ENCODE measurements around the gene WNT1. TPM values are rescaled to one million over a fixed set of nuclear protein-coding genes. Genes with fewer than 3 reads are reported as not detected.
A peak's percentile ranks its signal among the peaks of the same experiment; 100 is the strongest.

WNT1 gene
- total RNA-seq, 4 donors from 2014 or later: not detected

DNA sequence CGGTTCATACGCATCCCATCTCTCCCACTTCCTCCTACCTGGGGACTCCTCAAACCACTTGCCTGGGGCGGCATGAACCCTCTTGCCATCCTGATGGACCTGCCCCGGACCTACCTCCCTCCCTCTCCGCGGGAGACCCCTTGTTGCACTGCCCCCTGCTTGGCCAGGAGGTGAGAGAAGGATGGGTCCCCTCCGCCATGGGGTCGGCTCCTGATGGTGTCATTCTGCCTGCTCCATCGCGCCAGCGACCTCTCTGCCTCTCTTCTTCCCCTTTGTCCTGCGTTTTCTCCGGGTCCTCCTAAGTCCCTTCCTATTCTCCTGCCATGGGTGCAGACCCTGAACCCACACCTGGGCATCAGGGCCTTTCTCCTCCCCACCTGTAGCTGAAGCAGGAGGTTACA, 3.6 kb downstream of the WNT1 start:
- Histone ChIP-seq H3K4me1 (peaks cover 41% of the 10 kb centered on the region), H3K27ac (no peak overlapping the region), H3K9me3 (no peaks in the 10 kb centered on the region), H3K4me3 (peak overlapping the region; percentile 50), H3K27me3 (peaks cover 80% of the 10 kb centered on the region), H3K36me3 (no peaks in the 10 kb centered on the region)
- DNase-seq (ENCODE audit: low spot score in 2 of 2): no peak
- no peak for TF ChIP-seq POLR2A (IDR thresholded peaks at IDR 0.05)
- no peak for TF ChIP-seq EP300 (IDR thresholded peaks at IDR 0.05)
- WGBS: 25% methylated on average over 13 of the region's 13 CpGs

DNA sequence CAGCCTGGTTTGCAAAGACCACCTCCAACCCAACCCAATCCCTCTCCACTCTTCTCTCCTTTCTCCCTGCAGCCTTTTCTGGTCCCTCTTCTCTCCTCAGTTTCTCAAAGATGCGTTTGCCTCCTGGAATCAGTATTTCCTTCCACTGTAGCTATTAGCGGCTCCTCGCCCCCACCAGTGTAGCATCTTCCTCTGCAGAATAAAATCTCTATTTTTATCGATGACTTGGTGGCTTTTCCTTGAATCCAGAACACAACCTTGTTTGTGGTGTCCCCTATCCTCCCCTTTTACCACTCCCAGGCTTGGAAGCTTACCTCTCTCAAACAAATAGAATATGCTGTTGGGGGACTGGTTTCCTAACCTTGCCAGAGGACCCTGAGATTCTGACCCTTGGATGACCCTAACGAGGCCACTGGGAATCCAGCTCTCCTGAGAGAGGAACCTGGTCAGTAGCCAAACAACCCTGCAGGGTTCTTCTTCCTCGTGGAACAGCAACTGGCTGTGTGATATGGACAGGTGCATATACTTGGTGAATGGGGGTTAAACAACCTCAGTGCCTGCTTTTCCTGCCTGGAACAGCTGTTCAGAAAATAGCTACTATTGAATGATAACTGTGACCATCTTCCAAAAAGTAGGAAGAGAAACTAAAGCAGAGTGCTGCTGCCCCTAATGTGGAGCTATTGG, 4.4 kb downstream of the WNT1 start:
- WGBS: 70% methylated on average over 6 of the region's 6 CpGs
- H3K27ac ChIP-seq: no peak overlapping the region
- TF ChIP-seq POLR2AphosphoS5 (IDR thresholded peaks at IDR 0.05): no peak
- TF ChIP-seq EP300 (IDR thresholded peaks at IDR 0.05): no peak
- TF ChIP-seq, protein P1, sequence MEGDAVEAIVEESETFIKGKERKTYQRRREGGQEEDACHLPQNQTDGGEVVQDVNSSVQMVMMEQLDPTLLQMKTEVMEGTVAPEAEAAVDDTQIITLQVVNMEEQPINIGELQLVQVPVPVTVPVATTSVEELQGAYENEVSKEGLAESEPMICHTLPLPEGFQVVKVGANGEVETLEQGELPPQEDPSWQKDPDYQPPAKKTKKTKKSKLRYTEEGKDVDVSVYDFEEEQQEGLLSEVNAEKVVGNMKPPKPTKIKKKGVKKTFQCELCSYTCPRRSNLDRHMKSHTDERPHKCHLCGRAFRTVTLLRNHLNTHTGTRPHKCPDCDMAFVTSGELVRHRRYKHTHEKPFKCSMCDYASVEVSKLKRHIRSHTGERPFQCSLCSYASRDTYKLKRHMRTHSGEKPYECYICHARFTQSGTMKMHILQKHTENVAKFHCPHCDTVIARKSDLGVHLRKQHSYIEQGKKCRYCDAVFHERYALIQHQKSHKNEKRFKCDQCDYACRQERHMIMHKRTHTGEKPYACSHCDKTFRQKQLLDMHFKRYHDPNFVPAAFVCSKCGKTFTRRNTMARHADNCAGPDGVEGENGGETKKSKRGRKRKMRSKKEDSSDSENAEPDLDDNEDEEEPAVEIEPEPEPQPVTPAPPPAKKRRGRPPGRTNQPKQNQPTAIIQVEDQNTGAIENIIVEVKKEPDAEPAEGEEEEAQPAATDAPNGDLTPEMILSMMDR (IDR thresholded peaks at IDR 0.05): no peak
- no peak for TF ChIP-seq POLR2A (IDR thresholded peaks at IDR 0.05)
- peaks cover 77% of the 10 kb centered on the region for H3K27me3 ChIP-seq
- H3K4me1 ChIP-seq: peaks cover 41% of the 10 kb centered on the region
- no peaks in the 10 kb centered on the region for H3K9me3 ChIP-seq
- no peak for DNase-seq (ENCODE audit: low spot score in 2 of 2)
- no peak overlapping the region for H3K4me3 ChIP-seq
- no peaks in the 10 kb centered on the region for H3K36me3 ChIP-seq

DNA sequence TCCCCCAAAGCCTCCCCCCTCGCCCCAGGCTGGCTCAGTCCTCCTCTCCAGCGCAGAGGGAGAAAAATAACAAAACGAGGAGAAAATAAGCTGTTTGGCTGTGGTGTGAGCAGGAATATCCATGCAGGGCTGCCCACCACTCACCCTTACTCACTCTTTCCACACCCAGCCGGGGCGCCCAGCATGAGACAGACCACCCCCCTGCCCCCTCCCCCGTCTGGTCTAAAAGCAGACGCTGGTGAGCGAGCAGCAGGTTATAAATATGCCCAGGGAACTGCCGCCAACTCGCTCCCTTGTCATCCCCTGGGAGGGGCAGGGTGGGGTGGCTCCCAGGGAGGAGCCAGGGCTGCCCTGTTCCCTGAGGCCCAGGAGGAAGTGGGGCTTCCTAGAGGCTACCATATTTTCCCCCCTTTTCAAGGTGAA, 7.4 kb downstream of the WNT1 start:
- H3K27ac ChIP-seq: no peak overlapping the region
- H3K36me3 ChIP-seq: no peaks in the 10 kb centered on the region
- H3K9me3 ChIP-seq: no peaks in the 10 kb centered on the region
- TF ChIP-seq EP300 (IDR thresholded peaks at IDR 0.05) (no peak), POLR2A (IDR thresholded peaks at IDR 0.05) (no peak), POLR2AphosphoS5 (IDR thresholded peaks at IDR 0.05) (no peak)
- TF ChIP-seq, protein P1 (IDR thresholded peaks at IDR 0.05): no peak
- no peak for DNase-seq (ENCODE audit: low spot score in 2 of 2)
- H3K4me3 ChIP-seq: no peak overlapping the region
- peaks cover 18% of the 10 kb centered on the region for H3K4me1 ChIP-seq
- H3K27me3 ChIP-seq: peaks cover 68% of the 10 kb centered on the region
- 21% methylated on average over 7 of the region's 10 CpGs for WGBS

DNA sequence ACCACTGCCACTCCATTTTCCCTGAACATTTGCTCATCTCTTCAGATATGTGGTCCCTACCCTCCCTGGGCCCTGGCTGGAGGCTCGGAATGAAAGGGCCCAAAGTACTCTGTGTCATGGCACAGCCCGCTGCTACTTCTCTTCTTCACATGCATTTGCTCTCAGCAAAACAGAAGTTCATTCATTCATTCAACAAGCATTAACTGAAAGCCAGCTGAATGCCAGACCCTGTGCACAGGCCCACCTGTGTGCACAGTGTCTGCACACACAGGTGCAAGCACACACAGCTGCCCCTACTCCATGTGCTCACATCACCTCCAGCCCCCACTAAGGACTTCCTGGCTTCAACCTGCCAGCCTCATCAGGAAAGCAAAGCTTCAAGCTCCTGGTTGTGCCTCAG, 7.8 kb downstream of the WNT1 start:
- H3K9me3 ChIP-seq: no peaks in the 10 kb centered on the region
- no peak overlapping the region for H3K27ac ChIP-seq
- 77% methylated on average over 2 of the region's 2 CpGs for WGBS
- no peaks in the 10 kb centered on the region for H3K36me3 ChIP-seq
- TF ChIP-seq EP300 (IDR thresholded peaks at IDR 0.05) (no peak), POLR2AphosphoS5 (IDR thresholded peaks at IDR 0.05) (no peak), POLR2A (IDR thresholded peaks at IDR 0.05) (no peak)
- TF ChIP-seq, protein P1 (IDR thresholded peaks at IDR 0.05): no peak
- H3K4me3 ChIP-seq: no peak overlapping the region
- DNase-seq (ENCODE audit: low spot score in 2 of 2): no peak
- peaks cover 68% of the 10 kb centered on the region for H3K27me3 ChIP-seq
- H3K4me1 ChIP-seq: peaks cover 14% of the 10 kb centered on the region

DNA sequence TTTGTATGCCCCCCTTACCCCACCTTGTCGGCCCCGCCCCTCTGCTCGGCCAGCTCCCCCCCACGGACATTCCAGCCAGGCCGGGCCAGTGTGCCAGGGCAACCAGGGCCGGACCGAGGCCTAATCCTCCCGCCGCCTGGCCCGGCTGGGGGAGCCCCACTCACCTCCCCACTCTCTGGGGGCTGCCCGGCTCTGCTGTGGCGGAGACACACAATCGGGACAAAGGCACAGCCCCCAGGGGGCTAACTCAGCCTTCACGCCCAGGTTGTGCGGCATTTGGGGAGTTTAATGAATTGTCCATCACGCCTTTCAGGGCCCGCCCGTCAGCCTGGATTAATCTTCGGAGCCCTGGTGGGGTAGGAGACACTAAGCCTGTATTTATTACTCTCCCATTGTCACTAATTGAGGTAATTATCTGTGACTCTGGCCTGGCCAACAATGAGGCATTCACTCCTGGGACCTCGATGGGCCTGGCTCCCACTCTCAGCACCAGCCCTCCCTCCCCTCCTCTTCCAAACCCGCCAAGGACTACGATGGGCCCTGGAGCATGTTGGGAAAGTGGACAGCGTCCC, 8.7 kb downstream of the WNT1 start:
- no peak overlapping the region for H3K4me3 ChIP-seq

More for the DNA sequence above, 8.7 kb downstream of the WNT1 start:
- H3K9me3 ChIP-seq: no peaks in the 10 kb centered on the region
- H3K27ac ChIP-seq: no peak overlapping the region
- peaks cover 64% of the 10 kb centered on the region for H3K27me3 ChIP-seq
- H3K36me3 ChIP-seq: no peaks in the 10 kb centered on the region
- TF ChIP-seq POLR2AphosphoS5 (IDR thresholded peaks at IDR 0.05): no peak
- TF ChIP-seq, protein P1 (IDR thresholded peaks at IDR 0.05): no peak
- TF ChIP-seq EP300 (IDR thresholded peaks at IDR 0.05): no peak
- no peak for TF ChIP-seq POLR2A (IDR thresholded peaks at IDR 0.05)
- DNase-seq (ENCODE audit: low spot score in 2 of 2): no peak
- peaks cover 5% of the 10 kb centered on the region for H3K4me1 ChIP-seq
- WGBS: 62% methylated on average over 16 of the region's 23 CpGs
